Hematopoietic multipotent progenitor cell treated with erythropoietin and hydrocortisone succinate and interleukin-3 and kit ligand, for 6 days (in vitro differentiated cells): ENCODE data around the gene DDX24.

Source experiments
- DNase-seq: peaks from one replicate; pipeline ENCODE4 v3.0.0-alpha.2; 2015

Gene DDX24

DNA sequence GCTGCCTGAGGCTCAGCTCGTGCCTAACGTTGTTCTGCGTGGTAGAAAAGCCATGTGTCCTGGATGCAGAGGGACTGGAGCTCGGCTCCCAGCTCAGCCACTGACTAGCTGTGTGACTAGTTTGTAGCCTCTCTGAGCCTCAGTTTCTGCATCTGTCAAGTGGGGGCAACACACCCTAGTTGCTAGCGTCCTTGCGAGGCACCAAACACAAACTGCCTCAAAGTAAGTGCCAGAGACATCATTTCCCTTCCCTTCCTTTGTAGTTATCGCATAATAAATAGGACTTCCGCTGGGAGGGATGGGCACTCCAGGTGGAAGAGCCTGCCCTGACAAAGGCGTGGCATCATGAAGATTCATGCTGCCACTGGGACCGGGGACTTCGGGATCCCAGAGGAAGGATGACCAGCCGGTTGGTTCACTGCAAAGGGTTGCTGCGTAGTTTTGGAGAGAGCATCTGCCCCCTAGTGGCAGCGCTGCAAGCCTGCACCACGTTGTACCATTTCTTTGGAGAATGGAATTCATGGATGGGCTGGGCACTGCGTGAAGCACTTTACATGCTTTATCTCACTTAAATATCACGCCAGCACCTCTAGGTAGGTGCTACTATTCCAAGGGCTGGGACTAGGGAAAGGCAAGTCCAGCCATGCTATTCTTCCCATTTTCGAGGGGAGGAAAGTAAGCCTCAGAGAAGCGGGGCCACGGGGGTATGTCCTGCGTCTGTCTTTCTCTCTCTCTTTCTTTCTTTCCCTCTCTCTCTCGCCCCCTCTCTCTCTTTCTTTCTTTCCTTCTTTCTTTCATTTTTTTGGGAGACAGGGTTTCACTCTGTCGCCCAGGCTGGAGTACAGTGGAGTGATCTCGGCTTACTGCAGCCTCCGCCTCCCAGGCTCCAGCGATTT is 79.3 kb downstream of the DDX24 start:
- peak; percentile 70 for DNase-seq

DNA sequence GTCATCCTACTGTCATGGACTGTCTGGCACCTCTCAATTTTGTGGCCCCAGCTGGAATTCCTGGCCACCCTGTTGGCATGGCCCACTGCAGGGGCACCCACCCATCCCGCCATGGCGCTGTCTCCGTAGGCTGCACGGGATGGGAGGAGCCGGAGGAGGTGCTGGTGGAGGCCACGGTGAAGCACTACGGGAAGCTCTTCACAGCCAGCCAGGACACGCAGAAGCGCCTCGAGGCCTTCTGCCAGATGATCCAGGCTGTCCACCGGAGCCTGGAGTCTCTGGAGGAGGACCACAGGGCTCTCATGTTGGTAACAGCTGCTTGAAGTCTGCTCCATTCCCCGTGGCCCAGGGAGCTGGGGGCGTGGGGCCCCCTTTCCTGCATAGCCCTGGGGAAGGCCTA is 80.0 kb downstream of the DDX24 start:
- no peak for DNase-seq

DNA sequence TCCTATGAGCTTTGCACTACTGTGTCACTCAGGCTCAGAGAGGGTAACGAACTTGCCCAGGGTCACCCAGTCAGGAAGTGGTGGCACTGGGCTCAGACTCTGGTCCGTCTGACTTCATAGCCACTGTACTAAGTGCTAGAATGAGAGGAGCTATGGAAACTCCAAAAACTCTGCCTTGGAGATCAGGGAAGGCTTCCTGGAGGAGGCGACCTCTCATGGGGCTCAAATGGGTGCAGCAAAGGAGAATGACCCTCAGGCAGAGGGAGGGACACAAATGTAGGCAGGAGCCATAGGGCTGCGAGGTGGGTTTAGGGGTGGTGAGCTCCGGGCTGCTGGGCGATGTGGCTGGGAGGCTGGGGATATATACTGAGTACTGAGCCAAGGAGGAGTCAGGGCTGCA is 80.7 kb downstream of the DDX24 start:
- DNase-seq: no peak

DNA sequence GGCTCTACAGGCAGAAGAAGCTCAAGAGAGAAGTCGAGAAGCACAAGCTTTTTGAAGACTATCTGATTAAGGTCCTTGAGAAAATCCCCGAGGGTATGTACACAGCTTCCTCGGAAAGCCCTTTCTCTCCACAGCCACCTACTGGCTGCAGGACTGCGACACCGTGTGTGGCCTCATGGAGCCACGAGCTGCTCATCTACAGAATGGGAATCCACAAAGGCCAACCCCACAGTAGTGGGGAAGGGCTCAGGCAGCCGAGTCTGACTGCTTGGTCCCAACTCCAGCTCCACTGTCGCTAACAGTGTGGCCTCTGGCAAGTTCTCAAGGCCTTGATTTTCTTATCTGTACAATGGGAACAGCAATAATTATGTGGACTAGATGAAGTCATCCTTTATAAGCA is 81.4 kb downstream of the DDX24 start:
- no peak for DNase-seq

DNA sequence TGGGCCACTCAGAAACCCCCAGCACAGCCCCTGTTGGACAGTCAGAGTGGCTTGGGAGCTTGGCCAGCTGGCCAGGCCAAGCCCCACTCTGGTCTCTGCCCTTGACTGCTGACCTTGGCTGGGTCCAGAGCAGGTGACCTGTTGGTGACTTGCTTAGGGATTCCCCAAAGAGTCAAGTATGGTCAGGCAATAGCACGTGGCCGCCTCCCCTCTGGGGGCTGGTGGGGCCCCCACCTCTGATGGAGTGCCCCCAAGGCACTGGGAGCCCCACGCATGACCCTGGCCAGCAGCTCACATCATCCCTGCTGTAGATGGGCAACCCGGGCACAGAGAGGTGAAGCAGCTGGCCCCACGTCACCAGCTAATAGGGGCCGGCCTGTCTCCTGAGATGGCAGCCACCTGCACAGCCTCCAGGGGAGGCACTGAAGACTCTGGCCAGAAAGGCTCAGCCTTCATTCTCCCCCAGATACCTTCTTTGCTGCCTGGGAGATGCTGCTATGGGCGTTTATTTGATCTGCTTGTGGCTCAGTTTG is 82.1 kb downstream of the DDX24 start:
- no peak for DNase-seq
